Measurements from ENCODE around the gene SEMA4A.

DNA sequence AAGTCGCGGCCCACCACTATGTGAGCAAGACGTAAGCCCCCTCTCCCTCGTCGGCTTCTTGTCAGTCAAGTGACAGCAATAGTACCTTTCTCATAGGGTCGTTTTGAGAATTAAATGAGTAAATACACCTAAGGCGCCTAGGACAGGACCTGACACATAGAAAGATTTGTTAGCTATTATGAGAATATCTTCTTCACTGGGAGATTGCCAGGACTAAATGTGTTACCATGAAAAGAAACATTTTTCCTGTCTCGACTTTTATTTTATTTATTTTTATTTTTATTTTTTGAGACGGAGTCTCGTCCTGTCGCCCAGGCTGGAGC lies 60.2 kb downstream of the SEMA4A start:
- TF ChIP-seq, protein P1, sequence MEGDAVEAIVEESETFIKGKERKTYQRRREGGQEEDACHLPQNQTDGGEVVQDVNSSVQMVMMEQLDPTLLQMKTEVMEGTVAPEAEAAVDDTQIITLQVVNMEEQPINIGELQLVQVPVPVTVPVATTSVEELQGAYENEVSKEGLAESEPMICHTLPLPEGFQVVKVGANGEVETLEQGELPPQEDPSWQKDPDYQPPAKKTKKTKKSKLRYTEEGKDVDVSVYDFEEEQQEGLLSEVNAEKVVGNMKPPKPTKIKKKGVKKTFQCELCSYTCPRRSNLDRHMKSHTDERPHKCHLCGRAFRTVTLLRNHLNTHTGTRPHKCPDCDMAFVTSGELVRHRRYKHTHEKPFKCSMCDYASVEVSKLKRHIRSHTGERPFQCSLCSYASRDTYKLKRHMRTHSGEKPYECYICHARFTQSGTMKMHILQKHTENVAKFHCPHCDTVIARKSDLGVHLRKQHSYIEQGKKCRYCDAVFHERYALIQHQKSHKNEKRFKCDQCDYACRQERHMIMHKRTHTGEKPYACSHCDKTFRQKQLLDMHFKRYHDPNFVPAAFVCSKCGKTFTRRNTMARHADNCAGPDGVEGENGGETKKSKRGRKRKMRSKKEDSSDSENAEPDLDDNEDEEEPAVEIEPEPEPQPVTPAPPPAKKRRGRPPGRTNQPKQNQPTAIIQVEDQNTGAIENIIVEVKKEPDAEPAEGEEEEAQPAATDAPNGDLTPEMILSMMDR (IDR thresholded peaks at IDR 0.05), result no peak
- TF ChIP-seq POLR2A (IDR thresholded peaks at IDR 0.05) (no peak), POLR2AphosphoS5 (IDR thresholded peaks at IDR 0.05) (no peak)
